Liver (tissue), 9 donors: ENCODE measurements around the gene HS1BP3. TPM values are rescaled to one million over a fixed set of nuclear protein-coding genes. Genes with fewer than 3 reads are reported as not detected.

Experiments
- DNase-seq: peaks from one replicate; pipeline ENCODE4 v3.0.0-alpha.2; 2017; ENCODE audit warnings: low spot score
- H3K27ac ChIP-seq, 2 donors: one replicate each; pipeline ENCODE4 v1.7.0; 2013; ENCODE audit warnings: inconsistent platforms in 2 of 2, low read length in 2 of 2, control low read depth in 1 of 2, low read depth in 1 of 2, mild to moderate bottlenecking in 1 of 2
- H3K27me3 ChIP-seq, 4 donors: one replicate each; pipeline versions ENCODE4 v1.6.1 to v1.7.0; 2013; ENCODE audit warnings: low read length in 3 of 4, inconsistent platforms in 1 of 4, mild to moderate bottlenecking in 1 of 4, moderate library complexity in 1 of 4; ENCODE audit not compliant: control insufficient read depth in 4 of 4, insufficient read depth in 4 of 4
- H3K36me3 ChIP-seq, 4 donors: one replicate each; pipeline versions ENCODE4 v1.6.1 to v1.7.0; 2013; ENCODE audit warnings: low read length in 3 of 4, mild to moderate bottlenecking in 3 of 4, low read depth in 1 of 4, moderate library complexity in 1 of 4; ENCODE audit not compliant: control insufficient read depth in 4 of 4, insufficient read depth in 3 of 4
- H3K4me1 ChIP-seq, 4 donors: one replicate each; pipeline versions ENCODE4 v1.6.1 to v1.7.0; 2013; ENCODE audit warnings: low read length in 3 of 4, mild to moderate bottlenecking in 3 of 4, moderate library complexity in 1 of 4; ENCODE audit not compliant: control insufficient read depth in 4 of 4, insufficient read depth in 4 of 4
- H3K4me3 ChIP-seq, 3 donors: one replicate each; pipeline versions ENCODE4 v1.6.1 to v1.7.0; 2013; ENCODE audit warnings: low read length in 3 of 3, control low read depth in 1 of 3, low read depth in 1 of 3, mild to moderate bottlenecking in 1 of 3
- H3K9ac ChIP-seq, 2 donors: one replicate each; pipeline ENCODE4 v1.7.0; 2013; ENCODE audit warnings: low read length in 2 of 2, mild to moderate bottlenecking in 2 of 2, moderate library complexity in 2 of 2, control low read depth in 1 of 2, low read depth in 1 of 2
- H3K9me3 ChIP-seq, 4 donors: one replicate each; pipeline versions ENCODE4 v1.6.1 to v1.7.0; 2013; ENCODE audit warnings: low read length in 3 of 4; ENCODE audit not compliant: control insufficient read depth in 4 of 4
- EGR1 ChIP-seq, 2 donors: IDR thresholded peaks; 2 replicates each; pipeline ENCODE4 v1.6.1; 2016 to 2018; ENCODE audit warnings: antibody characterized with exemption in 2 of 2, low read depth in 2 of 2
- FOXA2 ChIP-seq: IDR thresholded peaks from 2 replicates; pipeline ENCODE4 v1.6.1; 2016; ENCODE audit warnings: antibody characterized with exemption
- GABPA ChIP-seq, 2 donors: IDR thresholded peaks in 1 of 2; conservative IDR thresholded peaks in 1 of 2; 2 replicates each; pipeline ENCODE4 v1.6.1; 2016; ENCODE audit warnings: antibody characterized with exemption in 2 of 2, mild to moderate bottlenecking in 1 of 2, moderate library complexity in 1 of 2
- HNF4A ChIP-seq, 2 donors: conservative IDR thresholded peaks; 2 replicates each; pipeline ENCODE4 v1.6.1; 2016; ENCODE audit warnings: antibody characterized with exemption in 2 of 2, mild to moderate bottlenecking in 2 of 2
- HNF4G ChIP-seq: IDR thresholded peaks from 2 replicates; pipeline ENCODE4 v1.6.1; 2016; ENCODE audit warnings: antibody characterized with exemption
- JUND ChIP-seq, 2 donors: IDR thresholded peaks; 2 replicates each; pipeline ENCODE4 v1.6.1; 2016; ENCODE audit warnings: antibody characterized with exemption in 2 of 2
- NR2F2 ChIP-seq: IDR thresholded peaks from 2 replicates; pipeline ENCODE4 v1.6.1; 2016; ENCODE audit warnings: antibody characterized with exemption
- RAD21 ChIP-seq, 2 donors: IDR thresholded peaks; 2 replicates each; pipeline ENCODE4 v1.6.1; 2016; ENCODE audit warnings: antibody characterized with exemption in 2 of 2, mild to moderate bottlenecking in 2 of 2
- RXRA ChIP-seq, 2 donors: IDR thresholded peaks; 2 replicates each; pipeline ENCODE4 v1.6.1; 2017 to 2018; ENCODE audit warnings: antibody characterized with exemption in 2 of 2, mild to moderate bottlenecking in 1 of 2
- SP1 ChIP-seq: IDR thresholded peaks from 2 replicates; pipeline ENCODE4 v1.6.1; 2018; ENCODE audit warnings: antibody characterized with exemption, mild to moderate bottlenecking
- TAF1 ChIP-seq: conservative IDR thresholded peaks from 2 replicates; pipeline ENCODE4 v1.6.1; 2016; ENCODE audit warnings: antibody characterized with exemption, mild to moderate bottlenecking
- YY1 ChIP-seq: IDR thresholded peaks from 2 replicates; pipeline ENCODE4 v1.6.1; 2016; ENCODE audit warnings: antibody characterized with exemption, mild to moderate bottlenecking
- WGBS: extraction: QIAGEN DNeasy Blood & Tissue Kit; methylation state at CpG from one replicate; pipeline ENCODE4 v1.1.7; 2013; 5-methylcytosine and 5-hydroxymethylcytosine counted together
- polyA plus RNA-seq, 2 donors: library from polyadenylated mRNA; stranded (reverse) in 1 of 2; unstranded in 1 of 2; fragments of 200-250 nt in 1 of 2; fragments of >200 nt in 1 of 2; fragmentation: Nextera tagmentation in 1 of 2; extraction: Ambion mirVana in 1 of 2; gene quantifications; one replicate each; pipeline versions ENCODE4 v1.2.1 to v1.2.3, GENCODE V29; 2013 to 2015
- total RNA-seq, 2 donors: library from RNA; depleted of rRNA; stranded (reverse); fragments of >200 nt; gene quantifications; one replicate each; pipeline ENCODE4 v1.2.3, GENCODE V29; 2014
- TF ChIP-seq, protein P1 (sequence below): IDR thresholded peaks from 2 replicates; pipeline ENCODE4 v1.6.1; 2016; ENCODE audit warnings: antibody characterized with exemption
- TF ChIP-seq, protein P2 (sequence below): IDR thresholded peaks from 2 replicates; pipeline ENCODE4 v1.6.1; 2016; ENCODE audit warnings: antibody characterized with exemption, mild to moderate bottlenecking
- TF ChIP-seq, protein P3 (sequence below): IDR thresholded peaks from 2 replicates; pipeline ENCODE4 v1.6.1; 2016; ENCODE audit warnings: antibody characterized with exemption
- TF ChIP-seq, protein P4 (sequence below): fragments of 150-350 bp; IDR thresholded peaks from 2 replicates; pipeline ENCODE4 v1.5.1; 2017; ENCODE audit warnings: improper control_type of control experiment, low read depth, low read length; ENCODE audit not compliant: missing input control
- TF ChIP-seq, protein P5 (sequence below): IDR thresholded peaks from 2 replicates; pipeline ENCODE4 v1.6.1; 2016; ENCODE audit warnings: antibody characterized with exemption
- donor health status: healthy.
- donor health status: healthy.
- donor health status: healthy.
- donor health status: healthy.
- donor health status: healthy.

Gene HS1BP3
- total and polyA plus RNA-seq, 4 donors: 7.7 to 15.4 (median 10.9) TPM

DNA sequence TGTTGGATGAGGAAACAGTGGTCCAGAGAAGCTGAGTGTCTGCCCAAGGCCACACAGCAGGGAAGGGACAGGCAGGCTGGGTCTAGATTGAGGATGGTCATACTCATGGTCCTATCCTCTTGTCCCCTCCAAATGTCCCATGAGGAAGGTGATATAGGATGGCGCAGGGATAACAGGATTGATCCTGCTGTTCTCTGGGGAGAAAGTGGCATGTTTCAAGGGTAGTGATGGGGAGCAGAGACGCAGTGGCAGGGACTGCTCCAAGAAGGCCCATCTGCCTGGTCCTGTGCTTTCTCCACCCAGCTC is 24.6 kb downstream of the HS1BP3 start:
- Histone ChIP-seq H3K27me3 (no peaks in the 10 kb centered on the region), H3K27ac (peak overlapping the region in 1 of 2 donors; percentile 39), H3K36me3 (peaks cover 0 to 18% (median 5%) of the 10 kb centered on the region in 4 donors), H3K4me1 (no peaks in the 10 kb centered on the region), H3K9me3 (no peaks in the 10 kb centered on the region), H3K4me3 (no peak overlapping the region), H3K9ac (no peak overlapping the region)
- no peak for DNase-seq
- 95% methylated on average over 2 of the region's 2 CpGs for WGBS
- TF ChIP-seq RAD21 (IDR thresholded peaks at IDR 0.05) (no peak), JUND (IDR thresholded peaks at IDR 0.05) (no peak), HNF4A (conservative IDR thresholded peaks at IDR 0.05) (no peak), HNF4G (no peak), RXRA (IDR thresholded peaks at IDR 0.05) (no peak), EGR1 (IDR thresholded peaks at IDR 0.05; ENCODE audit: low read depth in 2 of 2) (no peak), NR2F2 (no peak), FOXA2 (no peak), SP1 (no peak), YY1 (no peak), TAF1 (no peak), GABPA (IDR thresholded peaks at IDR 0.05 in 1 of 2, conservative IDR thresholded peaks at IDR 0.05 in 1 of 2) (no peak)
- TF ChIP-seq, protein P1, sequence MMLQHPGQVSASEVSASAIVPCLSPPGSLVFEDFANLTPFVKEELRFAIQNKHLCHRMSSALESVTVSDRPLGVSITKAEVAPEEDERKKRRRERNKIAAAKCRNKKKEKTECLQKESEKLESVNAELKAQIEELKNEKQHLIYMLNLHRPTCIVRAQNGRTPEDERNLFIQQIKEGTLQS: no peak
- TF ChIP-seq, protein P2, sequence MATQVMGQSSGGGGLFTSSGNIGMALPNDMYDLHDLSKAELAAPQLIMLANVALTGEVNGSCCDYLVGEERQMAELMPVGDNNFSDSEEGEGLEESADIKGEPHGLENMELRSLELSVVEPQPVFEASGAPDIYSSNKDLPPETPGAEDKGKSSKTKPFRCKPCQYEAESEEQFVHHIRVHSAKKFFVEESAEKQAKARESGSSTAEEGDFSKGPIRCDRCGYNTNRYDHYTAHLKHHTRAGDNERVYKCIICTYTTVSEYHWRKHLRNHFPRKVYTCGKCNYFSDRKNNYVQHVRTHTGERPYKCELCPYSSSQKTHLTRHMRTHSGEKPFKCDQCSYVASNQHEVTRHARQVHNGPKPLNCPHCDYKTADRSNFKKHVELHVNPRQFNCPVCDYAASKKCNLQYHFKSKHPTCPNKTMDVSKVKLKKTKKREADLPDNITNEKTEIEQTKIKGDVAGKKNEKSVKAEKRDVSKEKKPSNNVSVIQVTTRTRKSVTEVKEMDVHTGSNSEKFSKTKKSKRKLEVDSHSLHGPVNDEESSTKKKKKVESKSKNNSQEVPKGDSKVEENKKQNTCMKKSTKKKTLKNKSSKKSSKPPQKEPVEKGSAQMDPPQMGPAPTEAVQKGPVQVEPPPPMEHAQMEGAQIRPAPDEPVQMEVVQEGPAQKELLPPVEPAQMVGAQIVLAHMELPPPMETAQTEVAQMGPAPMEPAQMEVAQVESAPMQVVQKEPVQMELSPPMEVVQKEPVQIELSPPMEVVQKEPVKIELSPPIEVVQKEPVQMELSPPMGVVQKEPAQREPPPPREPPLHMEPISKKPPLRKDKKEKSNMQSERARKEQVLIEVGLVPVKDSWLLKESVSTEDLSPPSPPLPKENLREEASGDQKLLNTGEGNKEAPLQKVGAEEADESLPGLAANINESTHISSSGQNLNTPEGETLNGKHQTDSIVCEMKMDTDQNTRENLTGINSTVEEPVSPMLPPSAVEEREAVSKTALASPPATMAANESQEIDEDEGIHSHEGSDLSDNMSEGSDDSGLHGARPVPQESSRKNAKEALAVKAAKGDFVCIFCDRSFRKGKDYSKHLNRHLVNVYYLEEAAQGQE: no peak
- TF ChIP-seq, protein P3, sequence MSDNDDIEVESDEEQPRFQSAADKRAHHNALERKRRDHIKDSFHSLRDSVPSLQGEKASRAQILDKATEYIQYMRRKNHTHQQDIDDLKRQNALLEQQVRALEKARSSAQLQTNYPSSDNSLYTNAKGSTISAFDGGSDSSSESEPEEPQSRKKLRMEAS: no peak
- TF ChIP-seq, protein P4, sequence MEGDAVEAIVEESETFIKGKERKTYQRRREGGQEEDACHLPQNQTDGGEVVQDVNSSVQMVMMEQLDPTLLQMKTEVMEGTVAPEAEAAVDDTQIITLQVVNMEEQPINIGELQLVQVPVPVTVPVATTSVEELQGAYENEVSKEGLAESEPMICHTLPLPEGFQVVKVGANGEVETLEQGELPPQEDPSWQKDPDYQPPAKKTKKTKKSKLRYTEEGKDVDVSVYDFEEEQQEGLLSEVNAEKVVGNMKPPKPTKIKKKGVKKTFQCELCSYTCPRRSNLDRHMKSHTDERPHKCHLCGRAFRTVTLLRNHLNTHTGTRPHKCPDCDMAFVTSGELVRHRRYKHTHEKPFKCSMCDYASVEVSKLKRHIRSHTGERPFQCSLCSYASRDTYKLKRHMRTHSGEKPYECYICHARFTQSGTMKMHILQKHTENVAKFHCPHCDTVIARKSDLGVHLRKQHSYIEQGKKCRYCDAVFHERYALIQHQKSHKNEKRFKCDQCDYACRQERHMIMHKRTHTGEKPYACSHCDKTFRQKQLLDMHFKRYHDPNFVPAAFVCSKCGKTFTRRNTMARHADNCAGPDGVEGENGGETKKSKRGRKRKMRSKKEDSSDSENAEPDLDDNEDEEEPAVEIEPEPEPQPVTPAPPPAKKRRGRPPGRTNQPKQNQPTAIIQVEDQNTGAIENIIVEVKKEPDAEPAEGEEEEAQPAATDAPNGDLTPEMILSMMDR: no peak
- TF ChIP-seq, protein P5, sequence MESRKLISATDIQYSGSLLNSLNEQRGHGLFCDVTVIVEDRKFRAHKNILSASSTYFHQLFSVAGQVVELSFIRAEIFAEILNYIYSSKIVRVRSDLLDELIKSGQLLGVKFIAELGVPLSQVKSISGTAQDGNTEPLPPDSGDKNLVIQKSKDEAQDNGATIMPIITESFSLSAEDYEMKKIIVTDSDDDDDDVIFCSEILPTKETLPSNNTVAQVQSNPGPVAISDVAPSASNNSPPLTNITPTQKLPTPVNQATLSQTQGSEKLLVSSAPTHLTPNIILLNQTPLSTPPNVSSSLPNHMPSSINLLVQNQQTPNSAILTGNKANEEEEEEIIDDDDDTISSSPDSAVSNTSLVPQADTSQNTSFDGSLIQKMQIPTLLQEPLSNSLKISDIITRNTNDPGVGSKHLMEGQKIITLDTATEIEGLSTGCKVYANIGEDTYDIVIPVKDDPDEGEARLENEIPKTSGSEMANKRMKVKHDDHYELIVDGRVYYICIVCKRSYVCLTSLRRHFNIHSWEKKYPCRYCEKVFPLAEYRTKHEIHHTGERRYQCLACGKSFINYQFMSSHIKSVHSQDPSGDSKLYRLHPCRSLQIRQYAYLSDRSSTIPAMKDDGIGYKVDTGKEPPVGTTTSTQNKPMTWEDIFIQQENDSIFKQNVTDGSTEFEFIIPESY: no peak
